HepG2 (cell line): ENCODE results near the gene TBC1D4. TPM values are rescaled to one million over a fixed set of nuclear protein-coding genes. Genes with fewer than 3 reads are reported as not detected.
A peak's percentile ranks its signal among the peaks of the same experiment; 100 is the strongest.

ENCODE experiments used
- ATAC-seq: fragments of 200-7000 bp; cut with Tn5 transposase; 3 replicates; pipeline ENCODE4 v1.9.1; 2020; ENCODE audit warnings: mild to moderate bottlenecking, moderate library complexity
- BruUV-seq: library from RNA; stranded (reverse); fragments of 400-500 nt; replicated peaks from 2 replicates; lab custom pipeline; 2021; lab: Mats Ljungman, UMichigan
- CTCF ChIA-PET: fragments of 300-600 bp; formaldehyde crosslinking; extraction: SDS; loops from one replicate; lab custom pipeline; 2021; ENCODE audit warnings: low total read pairs, inconsistent platforms, low intra/inter-chr PET ratio; lab: Yijun Ruan, JAX
- POLR2A ChIA-PET: fragments of 350-600 bp; sonication (Branson Sonifier 250); formaldehyde crosslinking; loops from one replicate; lab custom pipeline; 2020; ENCODE audit warnings: antibody characterized with exemption, inconsistent platforms; lab: Yijun Ruan, JAX
- DNase-seq: peaks from one replicate; pipeline ENCODE4 v3.0.0-alpha.2; 2015; ENCODE audit warnings: low spot score
- FAIRE-seq: peaks from 3 replicates; lab custom pipeline; 2011; peaks lifted over from hg19 to GRCh38; lab: Jason Lieb, UNC
- H2AFZ ChIP-seq: one replicate; pipeline ENCODE4 v1.6.1; 2011; ENCODE audit warnings: low read length, inconsistent platforms
- H3K27ac ChIP-seq: fragments of 300-600 bp; 3 replicates; pipeline ENCODE4 v1.8.0; 2011; ENCODE audit warnings: mixed run types, mild to moderate bottlenecking, mixed read lengths, low read length, inconsistent platforms; ENCODE audit not compliant: insufficient read depth; ENCODE audit errors: extremely low read length
- H3K27me3 ChIP-seq, 2 experiments: fragments of 200-600 bp in 1 of 2; 2 replicates in 1 of 2; 3 replicates in 1 of 2; pipeline versions ENCODE4 v1.6.0 to v1.8.0; 2011; ENCODE audit warnings: low read length in 2 of 2, mild to moderate bottlenecking in 2 of 2, moderate library complexity in 2 of 2, inconsistent platforms in 1 of 2; ENCODE audit not compliant: insufficient read depth in 2 of 2, control insufficient read depth in 1 of 2
- H3K36me3 ChIP-seq, 2 experiments: fragments of 200-600 bp in 1 of 2; replicated peaks in 1 of 2; 2 replicates in 1 of 2; 3 replicates in 1 of 2; pipeline versions ENCODE4 v1.5.1 to v1.8.0; 2011; ENCODE audit warnings: low read length in 2 of 2, inconsistent platforms in 1 of 2; ENCODE audit not compliant: insufficient read depth in 2 of 2, control insufficient read depth in 1 of 2
- H3K4me1 ChIP-seq: 2 replicates; pipeline ENCODE4 v1.5.1; 2012; ENCODE audit warnings: low read length, inconsistent platforms; ENCODE audit not compliant: insufficient read depth
- H3K4me2 ChIP-seq: 2 replicates; pipeline ENCODE4 v1.6.0; 2011; ENCODE audit warnings: low read depth, low read length, inconsistent platforms
- H3K4me3 ChIP-seq, 3 experiments: fragments of 200-600 bp in 1 of 3; sonication (generic), shearing (Covaris generic) in 1 of 3; replicated peaks in 1 of 3; 2 replicates each; pipeline ENCODE4 v1.5.1; 2011 to 2016; ENCODE audit warnings: low read length in 3 of 3, inconsistent platforms in 2 of 3, low read depth in 2 of 3, mild to moderate bottlenecking in 2 of 3, control low read depth in 1 of 3, mixed read lengths in 1 of 3; ENCODE audit not compliant: insufficient read depth in 1 of 3
- H3K79me2 ChIP-seq: one replicate; pipeline ENCODE4 v1.6.1; 2011; ENCODE audit warnings: low read length, inconsistent platforms; ENCODE audit not compliant: insufficient read depth
- H3K9ac ChIP-seq: 2 replicates; pipeline ENCODE4 v1.6.0; 2011; ENCODE audit warnings: mild to moderate bottlenecking, low read depth, low read length, inconsistent platforms; ENCODE audit not compliant: insufficient read depth
- H3K9me3 ChIP-seq: 2 replicates; pipeline ENCODE4 v1.5.1; 2012; ENCODE audit warnings: mild to moderate bottlenecking, low read length
- H4K20me1 ChIP-seq: 2 replicates; pipeline ENCODE4 v1.6.0; 2011; ENCODE audit warnings: inconsistent platforms, mild to moderate bottlenecking, low read length, moderate library complexity; ENCODE audit not compliant: insufficient read depth
- ATF7 ChIP-seq, 2 experiments: fragments of 450-650 bp in 1 of 2; sonication (generic) in 1 of 2; formaldehyde crosslinking in 1 of 2; IDR thresholded peaks; 2 replicates each; pipeline versions ENCODE4 v1.4.0 to v1.6.1; 2016 to 2020; ENCODE audit warnings: antibody characterized with exemption in 1 of 2, mild to moderate bottlenecking in 1 of 2, missing genetic modification reagents in 1 of 2
- WGBS: methylation state at CpG from one replicate; pipeline ENCODE4 v1.1.6; 2017; ENCODE audit warnings: low lambda C conversion rate; 5-methylcytosine and 5-hydroxymethylcytosine counted together
- in situ Hi-C: cut with HindIII; loops from 2 replicates; pipeline ENCODE4 v1.10.0; 2017; ENCODE audit warnings: low pct_unique_long_range_greater_than_20kb; ENCODE audit not compliant: extremely low pct_ligation_motif_present
- intact Hi-C: fragments of 100-400 bp; cut with micrococcal nuclease; formaldehyde crosslinking; loops from one replicate; pipeline ENCODE4 v1.10.0; 2022; ENCODE audit not compliant: unreplicated experiment
- polyA plus RNA-seq, 8 experiments: library from polyadenylated mRNA; depleted of rRNA in 3 of 8; stranded (reverse) in 7 of 8; unstranded in 1 of 8; fragments of >200 nt; fragmentation: Illumina TruSeq in 4 of 8; extraction: Trizol in 4 of 8; gene quantifications; 2 replicates each; pipeline versions ENCODE4 v1.2.1 to v1.2.3, GENCODE V29; 2011 to 2016; ENCODE audit warnings: low read depth in 4 of 8, missing spikeins in 1 of 8, mixed read lengths in 1 of 8; ENCODE audit not compliant: insufficient read depth in 1 of 8
- total RNA-seq, 5 experiments: library from RNA; depleted of rRNA; stranded (reverse); fragments of >200 nt; fragmentation: Illumina TruSeq; extraction: Trizol; gene quantifications; 2 replicates each; pipeline ENCODE4 v1.2.3, GENCODE V29; 2016; ENCODE audit warnings: low read depth in 1 of 5
- TF ChIP-seq, protein P1 (sequence below): sonication (generic); formaldehyde crosslinking; IDR thresholded peaks from 2 replicates; pipeline ENCODE4 v1.4.0; 2020; ENCODE audit warnings: missing genetic modification reagents, borderline replicate concordance

Gene TBC1D4
- total and polyA plus RNA-seq, 2 of the 13 experiments (the other 11 are each of a cell fraction or from before 2014, with no cell fraction given): 35.9 to 64.4 TPM

DNA sequence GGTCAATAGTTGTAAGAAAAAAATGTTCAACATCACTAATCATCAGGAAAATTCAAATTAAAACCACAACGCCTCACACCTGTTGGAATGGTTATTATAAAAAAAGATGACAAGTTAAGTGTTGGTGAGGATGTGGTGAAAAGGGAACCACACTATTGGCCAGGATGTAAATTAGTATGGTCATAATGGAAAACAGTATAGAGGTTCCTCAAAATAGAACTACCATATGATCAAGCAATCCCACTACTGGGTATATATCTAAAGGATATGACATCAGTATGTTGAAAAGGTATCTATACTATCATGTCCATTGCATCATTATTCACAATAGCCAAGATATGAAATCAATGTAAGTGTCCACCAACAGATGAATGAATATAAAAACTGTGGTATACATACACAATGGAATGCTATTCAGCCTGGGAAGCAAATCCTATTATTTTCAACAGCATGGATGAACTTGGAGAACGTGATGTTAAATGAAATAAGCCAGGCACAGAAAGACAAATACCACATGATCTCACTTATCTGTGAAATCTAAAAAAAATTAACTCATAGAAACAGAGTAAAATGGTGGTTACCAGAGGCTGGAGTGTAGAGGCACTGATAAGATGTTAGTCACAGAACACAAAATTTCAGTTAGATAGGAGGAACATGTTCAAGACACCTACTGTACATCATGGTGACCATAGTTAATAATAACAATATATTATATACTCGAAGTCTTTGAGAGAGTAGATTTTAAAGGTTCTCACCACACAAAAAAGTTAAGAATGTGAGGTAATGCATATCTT lies 56.6 kb downstream of the TBC1D4 start:
- H3K4me3 ChIP-seq: no peak overlapping the region
- ChIA-PET POLR2A (no interaction called here), CTCF (no interaction called here)
- intact Hi-C loops (no loop called here), in situ Hi-C loops (no loop called here)
- no peak overlapping the region for H3K27ac ChIP-seq
- FAIRE-seq: no peak
- H3K4me2 ChIP-seq: no peak overlapping the region
- 99% methylated on average over 3 of the region's 3 CpGs for whole genome bisulfite sequencing
- H3K9ac ChIP-seq: no peak overlapping the region
- no TSS peak for BruUV-seq
- no peak for ATAC-seq
- no peak for DNase-seq
- peaks cover 29% of the 10 kb centered on the region for H3K4me1 ChIP-seq
- H3K79me2 ChIP-seq: peaks cover 95% of the 10 kb centered on the region
- no peaks in the 10 kb centered on the region for H3K27me3 ChIP-seq
- H3K9me3 ChIP-seq: no peaks in the 10 kb centered on the region
- 0 out of 2 replicates have a peak, but pooled peaks cover 7% of the 10 kb centered on the region for H4K20me1 ChIP-seq
- H3K36me3 ChIP-seq: peaks cover 0 to 3% of the 10 kb centered on the region in 2 experiments; a peak in 1 of 5 replicates
- H2AFZ ChIP-seq: no peak overlapping the region
- TF ChIP-seq ATF7 (IDR thresholded peaks at IDR 0.05) (peak; percentile 64), ATF7 (CRISPR knock-in tag; IDR thresholded peaks at IDR 0.05) (no peak)
- TF ChIP-seq, protein P1, sequence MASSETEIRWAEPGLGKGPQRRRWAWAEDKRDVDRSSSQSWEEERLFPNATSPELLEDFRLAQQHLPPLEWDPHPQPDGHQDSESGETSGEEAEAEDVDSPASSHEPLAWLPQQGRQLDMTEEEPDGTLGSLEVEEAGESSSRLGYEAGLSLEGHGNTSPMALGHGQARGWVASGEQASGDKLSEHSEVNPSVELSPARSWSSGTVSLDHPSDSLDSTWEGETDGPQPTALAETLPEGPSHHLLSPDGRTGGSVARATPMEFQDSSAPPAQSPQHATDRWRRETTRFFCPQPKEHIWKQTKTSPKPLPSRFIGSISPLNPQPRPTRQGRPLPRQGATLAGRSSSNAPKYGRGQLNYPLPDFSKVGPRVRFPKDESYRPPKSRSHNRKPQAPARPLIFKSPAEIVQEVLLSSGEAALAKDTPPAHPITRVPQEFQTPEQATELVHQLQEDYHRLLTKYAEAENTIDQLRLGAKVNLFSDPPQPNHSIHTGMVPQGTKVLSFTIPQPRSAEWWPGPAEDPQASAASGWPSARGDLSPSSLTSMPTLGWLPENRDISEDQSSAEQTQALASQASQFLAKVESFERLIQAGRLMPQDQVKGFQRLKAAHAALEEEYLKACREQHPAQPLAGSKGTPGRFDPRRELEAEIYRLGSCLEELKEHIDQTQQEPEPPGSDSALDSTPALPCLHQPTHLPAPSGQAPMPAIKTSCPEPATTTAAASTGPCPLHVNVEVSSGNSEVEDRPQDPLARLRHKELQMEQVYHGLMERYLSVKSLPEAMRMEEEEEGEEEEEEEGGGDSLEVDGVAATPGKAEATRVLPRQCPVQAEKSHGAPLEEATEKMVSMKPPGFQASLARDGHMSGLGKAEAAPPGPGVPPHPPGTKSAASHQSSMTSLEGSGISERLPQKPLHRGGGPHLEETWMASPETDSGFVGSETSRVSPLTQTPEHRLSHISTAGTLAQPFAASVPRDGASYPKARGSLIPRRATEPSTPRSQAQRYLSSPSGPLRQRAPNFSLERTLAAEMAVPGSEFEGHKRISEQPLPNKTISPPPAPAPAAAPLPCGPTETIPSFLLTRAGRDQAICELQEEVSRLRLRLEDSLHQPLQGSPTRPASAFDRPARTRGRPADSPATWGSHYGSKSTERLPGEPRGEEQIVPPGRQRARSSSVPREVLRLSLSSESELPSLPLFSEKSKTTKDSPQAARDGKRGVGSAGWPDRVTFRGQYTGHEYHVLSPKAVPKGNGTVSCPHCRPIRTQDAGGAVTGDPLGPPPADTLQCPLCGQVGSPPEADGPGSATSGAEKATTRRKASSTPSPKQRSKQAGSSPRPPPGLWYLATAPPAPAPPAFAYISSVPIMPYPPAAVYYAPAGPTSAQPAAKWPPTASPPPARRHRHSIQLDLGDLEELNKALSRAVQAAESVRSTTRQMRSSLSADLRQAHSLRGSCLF (CRISPR knock-in tag): no peak
